ENCODE measurements around the gene OR5AC2.

Gene OR5AC2

DNA sequence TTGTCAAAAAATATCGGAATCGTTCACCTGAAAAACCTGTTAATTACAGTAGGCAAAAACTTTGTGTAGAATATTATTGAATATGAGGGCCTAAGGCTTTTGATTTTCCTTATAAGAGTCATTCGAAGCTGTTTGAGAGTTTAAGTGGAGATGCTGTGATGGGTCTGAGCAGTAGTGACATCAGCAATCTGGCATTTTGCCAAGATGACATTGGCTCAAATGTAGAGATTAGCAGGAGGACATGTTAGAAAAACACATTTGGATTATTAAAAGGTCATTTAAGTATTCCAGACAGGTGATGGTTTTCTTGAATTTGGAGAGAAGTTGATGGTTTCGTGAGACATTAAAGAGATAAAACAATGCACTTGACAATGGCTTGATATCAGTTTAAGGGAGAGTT, 12.9 kb downstream of the OR5AC2 start:
- DNase-seq (no peak), ATAC-seq (replicated peaks) (no peak)
- Mint-ChIP-seq H3K36me3 (no peaks in the 10 kb centered on the region), H3K4me1 (no peaks in the 10 kb centered on the region), H3K27me3 (no peaks in the 10 kb centered on the region), H3K9me3 (peaks cover 0 to 3% of the 10 kb centered on the region in 2 donors), H3K27ac (no peak overlapping the region), H3K4me3 (no peak overlapping the region)

DNA sequence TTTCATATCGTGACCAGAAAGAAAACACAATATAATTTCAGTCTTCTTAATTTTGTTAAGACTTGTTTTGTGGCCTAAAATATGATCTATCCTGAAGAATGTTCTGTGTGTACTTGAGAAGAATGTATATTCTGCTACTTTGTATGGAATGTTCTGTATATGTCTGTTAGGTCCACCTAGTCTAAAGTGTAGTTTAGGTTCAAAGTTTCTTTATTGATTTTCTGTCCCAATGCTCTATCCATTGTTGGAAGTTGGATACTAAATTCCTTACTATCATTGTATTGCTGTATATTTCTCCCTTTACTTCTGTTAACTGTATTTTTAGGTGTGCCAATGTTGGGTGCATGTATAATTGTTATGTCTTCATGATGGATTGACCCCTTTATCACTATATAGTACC, 21.2 kb downstream of the OR5AC2 start:
- Mint-ChIP-seq H3K27ac (no peak overlapping the region), H3K4me1 (no peaks in the 10 kb centered on the region), H3K9me3 (peaks cover 8 to 11% of the 10 kb centered on the region in 2 donors), H3K27me3 (no peaks in the 10 kb centered on the region), H3K4me3 (no peak overlapping the region), H3K36me3 (peaks cover 0 to 3% of the 10 kb centered on the region in 2 donors)
- ATAC-seq (replicated peaks) (no peak), DNase-seq (no peak)

DNA sequence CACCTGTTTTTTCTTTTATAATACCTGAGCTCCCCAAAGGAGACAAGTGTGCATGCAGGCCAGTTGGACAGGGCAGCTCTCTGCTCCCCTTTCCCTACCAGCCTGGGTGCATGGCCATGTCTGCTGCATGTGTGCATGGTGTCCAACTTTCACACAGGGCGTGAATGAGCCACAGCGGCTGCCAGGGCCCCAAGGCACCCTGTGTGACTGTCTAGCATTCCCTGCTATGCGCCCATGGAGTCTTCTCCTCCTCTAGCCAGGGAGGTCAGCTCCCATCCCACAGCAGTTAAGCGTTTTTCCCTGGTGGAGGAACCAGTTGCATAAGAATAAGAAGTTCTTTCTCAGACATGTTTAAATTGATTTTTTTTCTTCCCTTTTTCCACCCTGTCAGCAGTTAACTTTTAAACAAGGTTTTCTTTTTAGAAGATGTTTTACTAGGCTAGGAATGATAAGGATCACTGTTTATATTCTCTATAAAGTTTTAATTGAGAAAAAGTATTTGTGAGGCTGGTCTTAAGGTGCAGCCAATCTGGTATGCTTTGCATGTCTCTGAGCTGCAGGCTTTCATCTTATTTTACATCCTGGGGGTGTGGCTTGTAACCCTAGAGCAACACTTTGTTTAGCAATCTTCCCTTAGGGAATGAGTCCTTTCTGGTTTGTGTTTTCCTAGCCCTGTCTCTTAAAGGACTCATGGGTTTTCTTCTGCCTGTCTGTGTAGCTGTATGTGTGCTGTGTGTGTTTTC, 23.0 kb downstream of the OR5AC2 start:
- no peaks in the 10 kb centered on the region for H3K4me1 Mint-ChIP-seq
- no peak overlapping the region for H3K4me3 Mint-ChIP-seq
- peaks cover 11% of the 10 kb centered on the region in 2 donors for H3K9me3 Mint-ChIP-seq
- ATAC-seq (replicated peaks) (no peak), DNase-seq (no peak)
- no peak overlapping the region for H3K27ac Mint-ChIP-seq
- no peaks in the 10 kb centered on the region for H3K27me3 Mint-ChIP-seq
- H3K36me3 Mint-ChIP-seq = peaks cover 0 to 3% of the 10 kb centered on the region in 2 donors

DNA sequence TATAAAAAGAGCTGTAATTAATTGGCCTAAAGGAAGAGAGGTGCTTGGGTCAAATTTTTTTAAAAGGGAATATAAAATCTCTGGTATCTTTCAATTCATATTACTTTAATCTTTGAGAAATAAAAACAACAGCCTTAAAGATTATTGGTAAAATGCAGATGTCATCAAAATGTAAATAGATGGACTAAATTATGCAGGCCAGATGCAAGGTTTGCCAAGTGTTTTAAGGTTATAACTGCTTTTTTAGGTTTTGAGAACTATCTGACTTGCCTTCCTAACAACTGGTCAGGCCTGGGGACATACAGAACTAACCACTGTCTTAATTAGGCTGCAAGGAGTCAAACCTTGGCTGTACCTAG, 23.6 kb downstream of the OR5AC2 start:
- Mint-ChIP-seq H3K36me3 (peaks cover 0 to 3% of the 10 kb centered on the region in 2 donors), H3K9me3 (peaks cover 11% of the 10 kb centered on the region in 2 donors), H3K27me3 (no peaks in the 10 kb centered on the region), H3K27ac (no peak overlapping the region), H3K4me3 (no peak overlapping the region), H3K4me1 (no peaks in the 10 kb centered on the region)
- ATAC-seq (replicated peaks) (no peak), DNase-seq (no peak)

DNA sequence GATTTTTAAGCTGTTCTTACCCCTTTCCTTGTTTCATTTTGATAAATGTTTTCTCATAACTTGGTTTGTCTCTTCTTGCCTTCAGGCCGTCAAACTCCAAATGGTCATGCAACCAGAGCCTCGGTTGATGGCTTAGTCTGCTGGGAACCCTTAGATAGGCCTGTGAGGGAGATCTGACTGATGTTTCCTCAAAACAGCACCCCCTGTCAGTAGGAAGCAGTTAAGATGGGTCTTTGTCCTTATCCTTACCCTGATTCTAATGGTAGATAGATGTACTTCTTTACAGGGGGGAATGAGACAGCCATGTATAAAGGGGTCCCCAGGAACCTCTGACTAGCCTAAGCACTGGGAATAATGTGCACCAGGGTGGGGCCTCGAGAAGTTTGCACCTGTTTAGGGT, 27.3 kb downstream of the OR5AC2 start:
- Mint-ChIP-seq H3K36me3 (peaks cover 0 to 3% of the 10 kb centered on the region in 2 donors), H3K4me3 (no peak overlapping the region)

DNA sequence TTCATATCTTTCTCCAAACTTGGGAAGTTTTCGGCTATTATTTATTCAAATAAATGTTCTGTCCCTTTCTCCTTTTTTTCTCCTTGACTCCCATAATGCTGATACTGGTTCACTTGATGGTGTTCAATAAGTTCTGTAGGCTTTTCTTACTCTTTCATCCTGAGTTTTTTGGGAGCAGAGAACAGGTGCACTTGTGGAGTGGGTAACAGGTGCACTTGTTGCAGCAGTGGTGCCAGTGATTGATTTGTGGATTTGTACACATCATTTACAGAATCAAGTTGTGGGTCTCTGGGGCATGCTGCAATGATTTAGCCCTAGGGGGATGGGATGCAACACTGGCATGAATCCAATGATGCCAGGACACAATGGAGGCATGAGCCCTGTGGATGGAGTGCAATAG, 28.7 kb downstream of the OR5AC2 start:
- no peak for DNase-seq
- no peaks in the 10 kb centered on the region for H3K4me1 Mint-ChIP-seq
- no peaks in the 10 kb centered on the region for H3K36me3 Mint-ChIP-seq
- H3K27ac Mint-ChIP-seq = no peak overlapping the region
- ATAC-seq (replicated peaks) = no peak
- H3K9me3 Mint-ChIP-seq = peaks cover 8 to 11% of the 10 kb centered on the region in 2 donors
- no peaks in the 10 kb centered on the region for H3K27me3 Mint-ChIP-seq
- no peak overlapping the region for H3K4me3 Mint-ChIP-seq

More for the DNA sequence above, 27.3 kb downstream of the OR5AC2 start:
- Mint-ChIP-seq H3K27me3 (no peaks in the 10 kb centered on the region), H3K4me1 (no peaks in the 10 kb centered on the region), H3K9me3 (peaks cover 12 to 16% of the 10 kb centered on the region in 2 donors), H3K27ac (no peak overlapping the region)
- DNase-seq (no peak), ATAC-seq (replicated peaks) (no peak)

DNA sequence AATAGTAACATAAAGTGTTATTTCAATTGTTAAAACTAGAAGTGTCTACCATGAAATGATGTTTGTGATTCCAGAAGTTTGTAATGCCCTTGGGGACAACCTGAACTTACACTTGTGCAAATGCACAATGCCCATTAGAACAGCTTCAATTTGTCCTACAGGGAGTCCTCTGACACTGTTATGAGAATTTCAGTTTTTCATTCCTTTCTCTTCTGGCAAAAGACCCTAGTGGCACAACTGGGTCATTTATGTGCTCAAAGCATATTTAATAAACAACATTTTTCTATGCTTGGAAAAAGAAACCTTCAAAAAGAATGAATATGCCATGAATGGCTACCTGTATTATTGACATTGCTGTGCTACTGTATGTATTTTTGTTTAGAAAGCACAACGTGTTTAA, 43.4 kb downstream of the OR5AC2 start, which contains the start of gene OR5H1:
Gene OR5H1 (plus strand): TSS at position 301 of the 400 bp plus-strand sequence. CDS start 1,977 bp downstream, outside the sequence.
- no peaks in the 10 kb centered on the region for H3K36me3 Mint-ChIP-seq

DNA sequence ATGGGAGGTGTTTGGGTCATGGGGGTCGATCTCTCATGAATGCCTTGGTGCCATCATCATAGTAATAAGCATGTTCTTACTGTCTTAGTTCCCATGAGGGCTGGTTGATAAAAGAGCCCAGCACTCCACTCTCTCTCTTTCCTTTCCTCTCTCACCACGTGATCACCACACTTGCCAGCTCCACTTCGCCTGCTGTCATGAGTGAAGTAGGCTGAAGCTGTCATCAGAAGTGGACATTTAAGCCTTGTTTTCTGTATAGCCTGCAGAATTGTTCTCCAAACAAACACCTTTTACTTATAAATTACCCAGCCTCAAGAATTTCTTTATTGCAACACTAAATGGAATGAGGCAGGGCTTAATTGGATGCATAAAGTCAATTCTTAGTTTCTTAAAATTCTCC, 49.7 kb downstream of the OR5AC2 start:
- Mint-ChIP-seq H3K4me1 (no peaks in the 10 kb centered on the region), H3K36me3 (no peaks in the 10 kb centered on the region), H3K27ac (no peak overlapping the region), H3K27me3 (no peaks in the 10 kb centered on the region), H3K9me3 (peaks cover 0 to 2% of the 10 kb centered on the region in 2 donors), H3K4me3 (no peak overlapping the region)
- DNase-seq = no peak
- no peak for ATAC-seq (replicated peaks)

More for the DNA sequence above, 43.4 kb downstream of the OR5AC2 start, which contains the start of gene OR5H1:
- no peaks in the 10 kb centered on the region for H3K27me3 Mint-ChIP-seq
- peaks cover 3 to 7% of the 10 kb centered on the region in 2 donors for H3K9me3 Mint-ChIP-seq
- ATAC-seq (replicated peaks) = no peak
- no peak within 1 kb of the TSS for H3K27ac Mint-ChIP-seq
- DNase-seq = no peak
- no peaks in the 10 kb centered on the region for H3K4me1 Mint-ChIP-seq
- H3K4me3 Mint-ChIP-seq = no peak within 1 kb of the TSS
